NCI-H2227 (cell line): Measurements from ENCODE around the gene ULK4.

Experiments used
- DNase-seq: peaks from one replicate; lab custom pipeline; 2025; ENCODE audit not compliant: unreplicated experiment; lab: John Stamatoyannopoulos, UW

Gene ULK4

DNA sequence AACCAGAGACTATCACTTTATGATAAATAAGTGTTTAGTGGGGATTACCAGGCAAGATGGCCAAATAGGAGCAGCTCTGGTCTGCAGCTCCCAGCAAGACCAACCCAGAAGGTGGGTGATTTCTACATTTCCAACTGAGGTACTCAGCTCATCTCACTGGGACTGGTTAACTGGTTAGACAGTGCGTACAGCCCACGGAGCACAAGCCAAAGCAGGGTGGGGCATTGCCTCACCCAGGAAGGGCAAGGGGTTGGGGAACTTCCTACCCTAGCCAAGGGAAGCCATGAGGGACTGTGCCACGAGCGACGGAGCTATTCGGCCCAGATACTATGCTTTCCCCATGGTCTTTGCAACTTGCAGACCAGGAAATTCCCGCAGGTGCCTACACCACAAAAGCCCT is 591.6 kb downstream of the ULK4 start:
- DNase-seq, result no peak

DNA sequence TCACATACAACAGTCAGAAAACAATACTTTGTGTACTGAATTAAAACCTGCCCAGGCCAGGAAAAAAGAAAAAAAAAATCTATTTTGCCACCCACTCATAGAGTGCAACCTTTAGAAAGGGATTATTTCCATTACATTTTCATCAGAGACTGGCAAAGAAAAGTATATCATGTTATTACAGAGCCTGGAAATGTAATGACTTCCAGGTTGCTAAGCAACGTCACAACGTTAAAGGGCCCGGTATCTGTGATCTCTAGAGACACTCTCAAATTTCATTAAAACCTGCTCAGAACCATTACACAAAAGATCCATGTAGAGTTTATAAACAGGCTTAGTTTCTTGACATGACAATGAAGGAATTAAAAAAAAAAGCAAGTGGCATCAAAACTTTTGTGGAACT is 592.1 kb downstream of the ULK4 start:
- peak; percentile 58 for DNase-seq

DNA sequence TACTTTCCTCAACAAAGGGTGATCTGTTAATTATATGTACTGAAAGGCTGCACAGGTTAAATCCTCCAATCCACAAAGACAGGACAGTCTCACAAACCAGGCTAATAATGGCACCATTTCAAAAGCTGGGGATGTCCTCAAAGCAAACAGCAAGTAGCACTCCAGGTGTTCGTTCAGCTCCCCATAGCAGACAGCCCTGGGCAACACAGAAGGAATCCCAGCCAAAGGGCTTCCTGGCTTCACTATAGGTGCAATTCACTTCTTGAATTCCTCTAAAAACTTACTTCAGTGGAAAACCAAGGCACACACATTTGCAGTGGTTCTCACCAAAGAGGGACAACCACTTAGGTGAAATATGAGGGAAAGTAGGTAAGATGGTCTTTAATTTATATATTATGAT is 595.9 kb downstream of the ULK4 start:
- DNase-seq, result no peak

DNA sequence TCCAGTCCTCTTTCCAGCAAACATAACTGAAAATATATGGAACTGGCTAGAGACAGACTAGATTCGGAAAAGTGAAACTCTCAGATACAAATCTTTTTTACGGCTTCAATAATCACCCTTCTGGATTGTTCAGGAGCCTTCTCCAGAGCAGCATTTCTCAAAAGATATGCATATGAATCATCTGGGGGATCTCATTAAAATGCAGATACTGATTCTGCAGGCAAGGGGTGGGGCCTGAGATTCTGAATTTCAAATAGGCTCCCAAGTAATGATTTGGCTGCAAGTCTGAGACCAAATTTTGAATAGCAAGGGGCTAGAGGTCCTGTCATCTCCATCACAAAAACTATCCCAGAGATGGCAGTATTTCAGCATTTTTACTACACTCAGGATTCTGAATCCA is 597.2 kb downstream of the ULK4 start:
- DNase-seq, result no peak

DNA sequence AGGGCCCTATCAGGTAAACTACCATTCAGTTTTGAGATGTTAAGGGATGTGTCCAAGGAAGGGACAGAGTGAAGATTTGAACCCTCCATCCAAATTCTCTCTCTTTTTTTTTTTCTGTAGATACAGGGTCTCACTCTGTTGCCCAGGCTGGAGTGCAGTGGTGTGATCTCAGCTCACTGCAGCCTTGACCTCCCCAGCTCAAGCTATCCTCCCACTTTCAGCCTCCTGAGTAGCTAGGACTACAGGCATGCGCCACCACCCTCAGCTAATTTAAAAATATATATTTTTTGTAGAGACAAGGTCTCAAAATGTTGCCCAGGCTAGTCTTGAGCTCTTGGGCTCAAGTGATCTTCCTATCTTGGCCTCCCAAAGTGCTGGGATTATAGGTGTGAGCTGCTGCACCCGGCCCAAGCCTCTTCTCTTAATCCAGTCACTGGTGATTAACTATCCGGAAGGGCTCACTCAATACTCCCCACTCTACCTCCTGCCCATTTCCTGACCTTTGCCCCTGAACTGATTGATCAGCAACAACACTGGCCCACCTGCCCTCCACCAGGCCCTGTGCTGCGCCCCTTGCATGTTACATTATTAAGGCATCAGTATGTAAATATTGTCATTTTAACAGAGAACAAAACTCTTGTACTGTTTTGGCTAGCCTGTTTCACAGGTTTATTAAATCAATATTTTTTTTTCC is 597.9 kb downstream of the ULK4 start:
- DNase-seq, result no peak

DNA sequence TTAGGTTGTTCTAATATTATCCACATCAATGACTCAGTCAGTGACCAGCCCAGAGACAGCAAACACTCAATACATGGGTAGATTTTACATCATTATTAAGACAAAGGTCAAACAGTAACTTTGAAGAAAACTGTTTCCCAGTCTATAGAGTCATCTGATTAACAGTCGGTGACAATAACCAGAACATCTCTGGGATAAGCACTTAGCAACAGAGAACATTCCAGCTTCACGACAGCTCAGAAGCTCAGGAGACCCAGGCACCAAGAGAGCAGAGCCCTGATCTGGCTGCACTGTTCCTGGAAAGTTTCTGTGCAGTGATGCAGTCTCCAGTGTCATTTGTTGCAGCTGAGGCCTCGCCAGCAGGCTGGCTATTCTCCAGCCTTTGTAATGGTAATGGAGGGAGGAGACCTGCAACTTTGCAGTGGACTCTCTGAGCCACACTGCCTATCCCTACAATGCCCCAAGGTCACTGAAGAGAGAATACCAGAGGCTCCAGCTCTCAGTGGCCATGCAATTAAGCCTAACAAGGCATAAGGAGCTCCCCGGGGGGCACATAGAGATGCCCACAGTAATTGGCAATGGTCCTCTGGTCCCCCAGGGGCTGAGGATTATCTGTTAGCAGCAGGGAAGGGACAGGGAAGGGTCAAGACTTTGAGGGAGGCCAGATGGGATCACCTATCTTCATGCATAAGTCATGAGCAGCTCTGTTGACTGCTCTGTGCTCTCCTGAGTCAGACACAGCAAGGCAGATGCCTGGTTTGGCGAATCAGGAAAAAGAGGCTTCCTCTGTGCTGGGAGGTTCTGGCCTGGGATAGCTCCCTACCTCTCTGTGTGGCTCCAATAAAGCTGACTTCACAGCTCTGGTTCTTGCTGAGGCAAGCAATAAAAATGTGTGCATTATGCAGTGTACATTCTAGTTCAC is 599.0 kb downstream of the ULK4 start:
- peak; percentile 45 for DNase-seq

DNA sequence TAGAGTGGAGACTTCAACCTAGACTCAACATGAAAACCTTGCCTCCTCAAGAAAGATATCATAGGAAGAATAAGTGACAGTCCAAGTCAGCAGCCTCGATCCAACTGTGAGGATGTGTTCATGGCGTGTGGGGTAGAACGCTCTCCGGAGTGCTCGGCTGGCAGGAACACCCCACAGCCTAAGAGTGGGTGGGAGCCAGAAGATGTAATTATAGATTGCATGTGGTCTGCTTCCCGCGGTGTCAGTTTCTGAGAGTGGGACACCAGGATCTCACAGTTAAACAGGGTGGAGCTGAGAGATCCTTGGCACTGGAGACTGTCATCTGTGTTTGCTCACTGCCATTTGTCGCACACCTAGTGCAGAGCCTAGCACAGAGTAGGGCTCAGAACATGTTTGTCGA is 604.6 kb downstream of the ULK4 start:
- DNase-seq, result no peak

DNA sequence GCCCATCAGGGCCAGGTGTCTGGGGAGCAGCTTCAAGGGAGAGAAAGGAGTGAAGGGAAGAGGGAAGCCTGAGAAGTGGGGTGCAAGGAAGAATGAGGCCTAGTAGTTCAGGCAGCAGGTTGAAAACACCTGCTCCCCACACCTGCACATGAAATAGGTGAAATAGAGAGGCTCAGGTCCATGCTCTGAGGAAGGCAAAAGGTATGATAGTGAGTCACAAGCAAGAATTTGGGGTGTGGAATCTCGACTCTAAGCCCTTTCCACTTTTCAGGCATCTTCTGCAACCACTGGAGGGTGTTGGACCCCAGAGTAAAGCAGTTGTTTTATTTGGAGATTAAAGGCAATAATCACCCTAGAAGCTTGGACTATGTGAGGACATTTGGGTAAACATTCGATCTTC is 605.1 kb downstream of the ULK4 start:
- DNase-seq, result no peak

DNA sequence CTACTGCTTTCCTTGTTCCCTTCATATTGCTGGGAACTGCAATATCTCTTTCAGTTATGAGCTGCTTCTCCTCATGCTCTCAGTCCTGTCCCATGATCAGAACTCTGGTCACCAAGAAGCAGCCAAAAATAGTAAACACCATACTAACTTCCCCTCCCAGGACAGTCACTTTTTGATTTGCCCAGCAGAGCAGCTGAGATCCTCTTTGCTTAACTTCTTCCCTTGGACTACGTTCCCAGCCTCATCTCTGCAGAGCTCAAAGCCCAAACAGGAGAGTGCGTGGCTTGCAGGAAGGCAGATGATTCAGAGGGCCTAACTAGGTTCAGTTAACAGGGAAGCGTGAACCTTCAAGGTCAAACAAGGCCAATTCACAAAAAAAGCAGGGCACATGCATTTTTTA is 609.4 kb downstream of the ULK4 start:
- no peak for DNase-seq

DNA sequence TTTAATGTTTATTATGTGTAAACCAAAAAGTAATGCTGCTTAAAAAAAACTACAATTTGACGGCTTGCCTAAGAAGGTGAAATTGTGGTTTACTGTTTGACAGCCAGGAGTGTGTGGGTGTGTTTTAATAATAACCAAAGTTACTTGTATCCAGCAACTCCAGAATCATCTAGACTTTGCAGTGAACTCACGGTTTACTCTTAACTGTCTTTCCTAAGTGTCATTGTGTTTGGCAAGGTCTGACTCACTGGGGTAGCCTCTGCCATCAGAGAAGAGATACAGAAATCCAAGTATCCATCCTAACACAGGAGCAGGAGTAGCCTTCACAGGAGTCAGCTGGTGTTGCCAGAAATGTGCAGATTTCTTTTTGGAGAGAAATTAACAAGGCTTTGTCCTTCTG is 611.5 kb downstream of the ULK4 start:
- no peak for DNase-seq

DNA sequence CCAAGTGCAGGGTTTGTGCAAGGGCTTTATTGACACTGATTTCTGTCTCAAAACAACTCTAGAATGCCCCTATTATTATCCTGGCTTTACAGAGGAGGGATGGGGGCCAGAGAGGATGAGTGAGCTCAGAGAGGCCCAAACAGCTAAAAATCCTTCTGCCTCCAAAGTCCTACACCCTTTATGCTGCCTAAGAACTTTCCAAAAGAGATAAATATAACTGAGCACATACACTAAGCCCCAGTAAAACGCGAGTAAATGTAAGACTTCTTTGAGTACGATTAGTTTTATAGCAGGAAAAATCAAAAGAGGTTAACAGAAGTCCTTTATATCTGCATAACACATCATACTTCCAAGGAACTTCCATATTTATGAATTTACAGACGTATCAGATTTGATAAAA is 613.5 kb downstream of the ULK4 start:
- no peak for DNase-seq

DNA sequence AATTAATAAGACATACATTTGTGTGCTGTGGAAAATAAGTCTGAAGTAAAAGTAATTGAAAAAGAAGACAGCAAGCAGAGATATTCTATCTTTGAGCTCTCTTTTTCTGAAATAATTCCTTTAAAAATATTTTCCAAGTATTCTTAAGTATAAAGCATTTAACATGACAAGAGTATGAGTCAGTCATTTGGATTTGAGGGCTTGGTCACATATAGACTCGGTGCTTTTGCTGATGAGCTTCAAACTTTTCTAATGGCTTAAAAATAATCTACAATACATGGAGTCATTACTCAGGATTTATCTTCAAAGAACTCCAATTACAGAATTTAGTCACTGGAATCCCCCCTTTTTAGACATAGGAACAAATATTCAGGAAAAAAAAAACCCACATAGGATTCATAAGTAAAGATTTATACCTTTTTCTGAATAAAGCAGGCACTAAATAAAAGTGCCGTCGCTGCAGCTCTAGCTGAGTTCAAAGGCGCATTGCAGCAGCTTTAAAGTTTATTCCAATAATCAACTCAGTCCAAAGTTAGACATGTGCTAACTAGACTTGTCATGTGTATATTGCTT is 615.1 kb downstream of the ULK4 start:
- DNase-seq, result no peak

DNA sequence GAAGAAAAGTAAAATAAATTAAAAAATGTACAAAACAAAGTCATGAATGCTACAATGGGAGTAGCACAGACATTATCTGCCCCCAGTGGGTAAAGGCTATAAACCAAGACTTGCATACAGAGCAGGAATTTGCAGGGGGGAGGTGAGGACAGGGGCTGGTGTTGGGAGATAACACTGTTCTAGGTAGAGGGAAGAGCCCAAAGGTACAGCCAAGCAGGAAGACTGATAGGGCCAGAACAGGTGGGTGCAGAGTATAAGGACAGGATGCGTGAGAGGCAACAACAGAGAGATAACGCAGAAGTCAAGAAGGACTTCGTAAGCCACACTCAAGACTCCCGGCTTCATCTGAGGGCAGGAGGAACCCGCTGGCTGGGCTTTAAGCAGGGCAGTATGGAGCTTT is 616.1 kb downstream of the ULK4 start:
- DNase-seq, result no peak

DNA sequence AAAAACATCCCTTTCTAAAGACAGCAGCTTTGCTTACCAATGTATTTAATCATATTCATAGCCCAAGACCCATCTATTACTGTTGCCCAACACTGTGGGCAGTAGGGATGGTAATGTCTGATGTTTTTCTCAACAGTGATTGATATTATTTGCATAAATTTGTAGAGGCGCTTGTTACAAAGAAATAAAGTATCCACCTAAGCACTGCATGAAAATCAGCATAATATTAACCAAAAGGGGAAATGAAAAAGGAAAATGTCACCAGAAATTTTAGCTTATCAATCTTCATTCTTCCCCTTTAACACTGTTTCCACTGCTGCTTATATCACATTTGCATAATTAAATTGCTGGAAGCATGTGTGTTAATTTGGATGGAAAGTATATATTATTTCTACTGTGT is 622.1 kb downstream of the ULK4 start:
- DNase-seq, result no peak

DNA sequence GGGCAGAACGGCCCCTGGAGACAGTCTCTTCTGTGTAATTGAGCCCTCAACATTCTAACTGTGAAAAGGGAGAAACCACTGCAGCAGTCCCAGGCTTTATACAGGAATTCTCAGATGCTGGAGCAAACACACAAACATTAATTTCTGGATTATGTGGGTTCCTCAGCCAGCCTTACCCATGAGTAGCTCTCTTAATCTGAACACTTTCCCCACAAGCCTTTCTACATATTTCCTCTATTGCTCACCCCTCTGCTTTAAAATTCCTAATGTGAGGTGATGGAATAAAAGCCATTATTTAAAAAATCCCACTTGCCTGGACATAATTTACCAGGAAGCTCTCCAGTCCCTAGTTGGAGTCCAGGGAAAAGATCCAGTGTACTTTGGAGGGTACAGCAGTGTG is 623.6 kb downstream of the ULK4 start:
- DNase-seq, result no peak

DNA sequence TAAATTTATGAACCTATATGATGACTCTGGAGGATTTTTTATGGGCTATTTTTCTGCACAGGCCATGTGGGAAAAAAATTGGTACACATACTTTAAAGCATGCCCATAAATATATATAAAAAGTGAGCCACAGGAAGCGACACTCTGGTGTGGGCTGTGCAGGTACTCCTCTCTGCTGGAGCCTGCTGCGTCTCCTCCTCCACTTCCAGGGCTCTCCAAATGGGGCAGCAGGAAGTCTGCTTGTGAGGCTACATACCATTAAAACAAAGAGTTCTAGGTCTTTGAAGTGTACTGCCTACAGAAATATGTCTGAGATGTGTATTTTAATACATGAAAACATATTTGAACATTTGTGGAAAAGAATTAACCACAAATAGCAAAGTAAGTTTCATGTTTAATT is 627.5 kb downstream of the ULK4 start:
- DNase-seq, result no peak

DNA sequence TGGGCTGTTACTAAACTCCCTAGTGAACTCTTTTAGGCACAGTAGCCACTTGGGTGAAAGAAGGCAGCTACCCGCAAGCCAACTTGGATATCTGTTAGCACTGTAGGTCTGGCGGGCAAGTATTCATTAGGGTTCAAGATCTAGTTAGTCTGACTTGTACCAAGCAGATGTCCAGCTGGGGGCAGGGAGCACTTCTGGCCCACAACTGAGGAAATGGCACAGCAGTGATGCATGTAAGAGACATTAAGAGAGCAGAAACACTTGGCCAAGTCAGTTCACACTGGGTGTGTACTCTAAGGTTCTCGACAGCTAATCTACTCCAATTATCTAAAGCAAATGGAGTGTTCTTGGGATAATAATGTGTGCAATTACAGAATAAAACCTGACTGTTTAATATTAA is 630.9 kb downstream of the ULK4 start:
- DNase-seq, result no peak

DNA sequence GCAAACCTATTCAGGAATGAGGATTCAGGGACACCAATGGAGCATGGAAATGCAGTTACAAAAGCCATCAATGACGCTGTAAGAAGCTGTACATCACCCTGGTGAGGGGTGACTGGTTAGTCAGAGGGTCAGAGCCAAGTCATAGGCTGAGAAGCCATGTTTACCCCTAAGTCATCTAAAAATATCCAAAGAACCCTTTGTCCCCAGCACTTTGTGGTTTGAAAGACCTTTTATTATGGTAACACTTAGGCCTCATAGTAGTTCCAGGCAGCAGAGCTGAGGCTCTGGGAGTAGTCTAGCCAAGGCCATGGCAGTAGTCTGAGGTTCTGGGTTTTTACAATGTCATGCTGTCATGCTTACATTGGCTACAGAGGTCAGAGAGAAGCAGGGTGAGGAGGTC is 631.4 kb downstream of the ULK4 start:
- no peak for DNase-seq

DNA sequence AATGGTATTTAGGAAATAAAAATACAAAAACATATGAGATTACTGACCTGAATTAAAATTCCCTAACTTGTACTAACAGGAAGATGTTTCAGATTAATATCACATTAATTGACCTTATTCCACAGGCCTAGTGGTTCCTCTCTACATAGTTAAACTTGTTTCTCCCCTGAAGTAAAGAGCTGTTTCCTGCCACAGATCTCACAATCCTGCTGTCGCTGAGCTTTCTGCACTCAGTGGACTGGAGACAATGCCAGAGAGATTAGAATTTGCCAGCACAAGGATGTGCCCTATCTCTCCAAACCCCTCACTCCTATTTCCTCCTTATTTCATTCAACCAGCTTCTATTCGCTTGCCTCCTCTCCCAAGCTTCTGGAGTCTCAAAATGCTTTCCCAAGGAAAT is 632.0 kb downstream of the ULK4 start:
- DNase-seq, result no peak

DNA sequence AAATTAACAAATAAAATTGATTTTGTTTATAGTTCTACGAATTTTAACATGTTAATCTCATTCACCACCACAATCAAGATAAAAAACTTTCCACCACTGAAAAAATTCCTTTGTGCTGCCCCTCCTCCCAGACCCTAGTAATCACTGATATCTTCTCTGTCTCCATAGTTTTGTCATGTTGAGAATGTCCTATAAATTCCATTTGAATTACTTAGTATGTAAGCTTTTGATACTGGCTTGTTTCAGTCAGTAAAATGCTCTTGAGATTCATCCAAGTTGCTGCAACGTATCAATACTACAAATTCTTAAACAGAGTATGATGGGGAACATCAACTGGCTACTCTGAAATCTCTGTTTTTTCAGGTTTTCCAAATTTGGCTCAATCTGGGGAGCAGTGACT is 633.0 kb downstream of the ULK4 start:
- DNase-seq, result no peak

DNA sequence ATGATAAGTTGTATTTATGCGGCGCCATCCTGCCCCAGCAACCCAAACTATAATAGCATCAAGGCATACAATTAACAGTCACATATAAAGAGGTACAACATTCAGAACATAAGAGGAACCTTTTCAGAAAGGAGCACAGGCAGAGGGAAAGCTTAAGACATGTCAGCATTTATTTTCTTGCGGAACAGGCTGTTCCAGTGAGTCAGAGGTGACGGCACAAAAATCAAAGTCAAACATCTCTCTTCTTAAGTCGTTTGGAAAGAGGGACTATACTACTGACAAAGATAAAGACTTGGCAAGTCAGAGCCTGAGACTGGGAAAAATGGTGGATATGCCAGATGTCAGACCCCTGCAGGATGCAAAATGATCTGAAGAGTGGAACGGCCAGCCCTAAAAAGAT is 634.2 kb downstream of the ULK4 start:
- DNase-seq, result peak; percentile 4

DNA sequence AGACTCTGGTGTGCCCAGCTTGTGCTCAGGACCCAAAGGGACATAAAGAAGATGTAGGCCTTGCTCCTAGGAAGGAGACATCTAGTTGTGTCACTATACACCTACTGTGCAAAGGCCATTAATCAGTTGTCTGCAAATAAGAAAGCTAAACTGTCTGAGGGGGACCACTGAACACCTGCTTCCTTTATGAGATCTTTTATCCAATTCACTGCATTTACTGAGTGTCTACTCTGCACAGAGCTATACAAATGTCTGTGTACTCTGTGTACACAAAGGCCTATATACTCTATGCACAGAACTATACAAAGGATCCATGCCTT is 637.8 kb downstream of the ULK4 start:
- DNase-seq, result no peak
